Measurements from ENCODE around the gene MRPL50. TPM values are rescaled to one million over a fixed set of nuclear protein-coding genes. Genes with fewer than 3 reads are reported as not detected.

The MRPL50 gene
- total RNA-seq, 1 experiment from 2014 or later, result 20.0 TPM

DNA sequence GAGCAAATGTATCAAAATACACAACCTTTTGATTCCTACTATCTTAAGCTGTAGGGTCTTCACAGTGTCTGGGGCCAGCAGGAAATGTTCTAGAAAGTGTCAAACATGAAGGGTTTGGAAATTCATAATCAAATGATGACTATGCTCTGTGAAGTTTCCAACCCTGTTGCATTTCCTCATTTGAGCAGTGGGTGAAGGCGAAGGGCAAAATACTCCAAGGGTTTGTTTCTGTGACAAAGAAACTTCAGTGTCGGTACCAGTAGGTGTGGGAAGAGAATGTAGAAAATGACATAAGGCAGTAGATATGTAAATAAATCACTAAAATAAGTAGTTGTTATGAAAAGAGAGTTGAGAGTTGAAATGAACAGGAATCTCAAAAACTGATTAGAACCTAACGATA, 36.6 kb upstream of the MRPL50 start:
- Mint-ChIP-seq H3K27me3 (ENCODE audit: low read depth) (no peaks in the 10 kb centered on the region), H3K27ac (no peak overlapping the region), H3K4me1 (no peaks in the 10 kb centered on the region), H3K36me3 (ENCODE audit: insufficient read depth in 1 of 3, low read depth in 3 of 3) (no peaks in the 10 kb centered on the region), H3K4me3 (no peak overlapping the region), H3K9me3 (no peaks in the 10 kb centered on the region)
- Histone ChIP-seq H3K9me3 (ENCODE audit: control insufficient read depth, low read depth, low read length) (no peaks in the 10 kb centered on the region), H2BK15ac (ENCODE audit: low read depth, low read length) (no peak overlapping the region), H3K4me2 (ENCODE audit: insufficient read depth, insufficient read length, low read length) (no peak overlapping the region), H3K27me3 (ENCODE audit: insufficient read depth, low read length) (no peaks in the 10 kb centered on the region), H2BK20ac (ENCODE audit: low read depth, low read length, poor library complexity, severe bottlenecking) (no peak overlapping the region), H4K20me1 (ENCODE audit: control insufficient read depth, insufficient read depth, insufficient read length) (no peaks in the 10 kb centered on the region), H3K14ac (ENCODE audit: insufficient read depth, low read length) (no peak overlapping the region), H3K56ac (ENCODE audit: insufficient read length, low read depth, low read length) (no peak overlapping the region), H3K9ac (ENCODE audit: extremely low read depth, insufficient read length, low read length) (no peak overlapping the region), H2BK5ac (ENCODE audit: insufficient read length, low read length) (no peak overlapping the region), H3K23ac (ENCODE audit: insufficient read length, low read depth, low read length) (no peak overlapping the region), H4K5ac (ENCODE audit: insufficient read length, low read depth, low read length) (no peak overlapping the region), H3K4me1 (ENCODE audit: insufficient read depth, low read length) (no peaks in the 10 kb centered on the region), H4K8ac (replicated peaks; ENCODE audit: insufficient read length, low read depth, low read length) (no peak overlapping the region), H2AFZ (ENCODE audit: low read length) (no peak overlapping the region), H2BK120ac (ENCODE audit: low read depth, low read length, poor library complexity, severe bottlenecking) (no peak overlapping the region), H3K27ac (ENCODE audit: insufficient read length, low read depth, low read length) (no peak overlapping the region), H2AK5ac (ENCODE audit: insufficient read length, low read length) (no peak overlapping the region), H3K18ac (ENCODE audit: insufficient read length, low read depth, low read length) (no peak overlapping the region), H4K91ac (ENCODE audit: insufficient read length, low read depth, low read length) (no peak overlapping the region), H2BK12ac (ENCODE audit: insufficient read length, low read depth, low read length) (no peak overlapping the region), H3K23me2 (ENCODE audit: insufficient read length, low read depth, low read length, poor library complexity, severe bottlenecking) (no peaks in the 10 kb centered on the region), H3K79me2 (ENCODE audit: insufficient read depth, low read length) (no peaks in the 10 kb centered on the region), H3K4ac (ENCODE audit: low read depth, low read length) (no peak overlapping the region), H3T11ph (ENCODE audit: low read length) (no peak overlapping the region), H3K79me1 (ENCODE audit: insufficient read depth, low read depth, low read length, poor library complexity, severe bottlenecking) (no peaks in the 10 kb centered on the region)
- TF ChIP-seq, protein P1, sequence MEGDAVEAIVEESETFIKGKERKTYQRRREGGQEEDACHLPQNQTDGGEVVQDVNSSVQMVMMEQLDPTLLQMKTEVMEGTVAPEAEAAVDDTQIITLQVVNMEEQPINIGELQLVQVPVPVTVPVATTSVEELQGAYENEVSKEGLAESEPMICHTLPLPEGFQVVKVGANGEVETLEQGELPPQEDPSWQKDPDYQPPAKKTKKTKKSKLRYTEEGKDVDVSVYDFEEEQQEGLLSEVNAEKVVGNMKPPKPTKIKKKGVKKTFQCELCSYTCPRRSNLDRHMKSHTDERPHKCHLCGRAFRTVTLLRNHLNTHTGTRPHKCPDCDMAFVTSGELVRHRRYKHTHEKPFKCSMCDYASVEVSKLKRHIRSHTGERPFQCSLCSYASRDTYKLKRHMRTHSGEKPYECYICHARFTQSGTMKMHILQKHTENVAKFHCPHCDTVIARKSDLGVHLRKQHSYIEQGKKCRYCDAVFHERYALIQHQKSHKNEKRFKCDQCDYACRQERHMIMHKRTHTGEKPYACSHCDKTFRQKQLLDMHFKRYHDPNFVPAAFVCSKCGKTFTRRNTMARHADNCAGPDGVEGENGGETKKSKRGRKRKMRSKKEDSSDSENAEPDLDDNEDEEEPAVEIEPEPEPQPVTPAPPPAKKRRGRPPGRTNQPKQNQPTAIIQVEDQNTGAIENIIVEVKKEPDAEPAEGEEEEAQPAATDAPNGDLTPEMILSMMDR (conservative IDR thresholded peaks at IDR 0.05), result no peak
- WGBS (ENCODE audit: extremely low coverage, insufficient read length, low lambda C conversion rate), result no CpG with 5 or more reads among the region's 3 CpGs
- DNase-seq, result no peak

Measured in H9 (cell line).